RWPE1 (cell line): Measurements from ENCODE around the gene CCR9.

Experiments
- CTCF ChIA-PET: fragments of 350-600 bp; sonication (Branson Sonifier 250); formaldehyde crosslinking; extraction: SDS; loops from one replicate; lab custom pipeline; 2021; lab: Yijun Ruan, JAX
- POLR2A ChIA-PET: fragments of 400-600 bp; formaldehyde crosslinking; extraction: SDS; loops from one replicate; lab custom pipeline; 2020; ENCODE audit warnings: antibody characterized with exemption; ENCODE audit not compliant: low non-redundant PET; lab: Yijun Ruan, JAX
- DNase-seq: peaks from one replicate; pipeline ENCODE4 v3.0.0; 2012; ENCODE audit warnings: low spot score
- H3K27ac ChIP-seq: fragments of 450-650 bp; 2 replicates; pipeline ENCODE4 v1.5.1; 2017
- TF ChIP-seq, protein P1 (sequence below): fragments of 450-650 bp; conservative IDR thresholded peaks from 2 replicates; pipeline ENCODE4 v1.5.1; 2017; ENCODE audit warnings: low read depth, mild to moderate bottlenecking

The CCR9 gene

DNA sequence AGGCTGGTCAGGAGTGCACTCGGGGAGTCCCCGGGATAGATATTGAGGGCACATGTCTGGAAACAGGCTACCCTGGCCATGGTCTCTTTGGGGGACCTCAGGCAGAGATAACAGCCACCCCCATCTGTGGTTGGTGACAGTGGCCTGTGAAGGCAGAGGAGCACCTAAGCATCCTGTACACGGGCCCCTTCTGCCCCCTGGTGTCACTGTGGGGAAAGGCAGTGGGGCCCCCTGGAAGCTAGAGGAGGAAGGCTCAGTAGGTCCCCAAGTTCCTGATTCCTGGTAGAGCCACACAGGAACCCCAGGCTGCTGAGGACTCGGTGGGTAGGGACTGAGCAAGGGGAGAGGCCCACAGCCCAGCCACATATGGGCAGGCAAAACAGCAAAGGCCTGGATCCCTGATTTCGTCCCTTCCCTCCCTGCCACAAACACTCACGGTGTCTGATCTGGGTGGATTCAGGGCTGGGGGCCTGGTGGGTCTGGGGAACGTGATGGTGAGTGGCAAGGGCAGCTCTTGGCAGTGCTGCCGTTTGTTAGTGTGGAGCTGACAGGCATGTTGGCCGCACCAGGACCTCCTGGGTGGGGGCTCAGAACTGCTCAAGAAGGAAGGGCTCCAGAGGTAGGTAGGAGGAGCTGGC is 42.8 kb downstream of the CCR9 start:
- POLR2A ChIA-PET = no interaction called here
- CTCF ChIA-PET = interaction anchor here (0.5 to 1.0 kb wide), 9 partner anchors 22 to 449 kb away, joined by 3 to 4 read pairs (median 3); no protein-coding TSS in a partner anchor
- peak; percentile 60 for DNase-seq
- H3K27ac ChIP-seq = no peak overlapping the region
- TF ChIP-seq, protein P1, sequence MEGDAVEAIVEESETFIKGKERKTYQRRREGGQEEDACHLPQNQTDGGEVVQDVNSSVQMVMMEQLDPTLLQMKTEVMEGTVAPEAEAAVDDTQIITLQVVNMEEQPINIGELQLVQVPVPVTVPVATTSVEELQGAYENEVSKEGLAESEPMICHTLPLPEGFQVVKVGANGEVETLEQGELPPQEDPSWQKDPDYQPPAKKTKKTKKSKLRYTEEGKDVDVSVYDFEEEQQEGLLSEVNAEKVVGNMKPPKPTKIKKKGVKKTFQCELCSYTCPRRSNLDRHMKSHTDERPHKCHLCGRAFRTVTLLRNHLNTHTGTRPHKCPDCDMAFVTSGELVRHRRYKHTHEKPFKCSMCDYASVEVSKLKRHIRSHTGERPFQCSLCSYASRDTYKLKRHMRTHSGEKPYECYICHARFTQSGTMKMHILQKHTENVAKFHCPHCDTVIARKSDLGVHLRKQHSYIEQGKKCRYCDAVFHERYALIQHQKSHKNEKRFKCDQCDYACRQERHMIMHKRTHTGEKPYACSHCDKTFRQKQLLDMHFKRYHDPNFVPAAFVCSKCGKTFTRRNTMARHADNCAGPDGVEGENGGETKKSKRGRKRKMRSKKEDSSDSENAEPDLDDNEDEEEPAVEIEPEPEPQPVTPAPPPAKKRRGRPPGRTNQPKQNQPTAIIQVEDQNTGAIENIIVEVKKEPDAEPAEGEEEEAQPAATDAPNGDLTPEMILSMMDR = peak; percentile 78

DNA sequence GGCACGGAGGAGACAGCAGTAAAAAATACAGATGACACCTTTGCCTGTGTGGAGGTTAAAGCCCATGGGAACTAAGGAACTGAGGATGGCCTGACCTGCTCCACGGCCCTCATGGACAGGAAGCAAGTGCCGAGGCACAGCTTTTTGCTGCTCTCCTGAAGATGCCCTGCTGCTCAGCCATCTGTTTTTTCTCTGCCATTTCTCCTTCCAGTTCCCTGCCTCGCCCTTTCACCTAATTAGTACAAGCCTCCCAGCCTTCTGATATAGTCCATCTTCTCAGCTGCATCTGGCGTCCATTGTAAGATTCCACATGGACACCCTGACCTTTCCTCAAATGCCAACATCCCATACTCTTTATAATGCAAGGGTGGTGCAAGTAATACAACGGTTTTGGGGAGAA is 45.2 kb downstream of the CCR9 start:
- DNase-seq = no peak
- TF ChIP-seq, protein P1 = no peak
- CTCF ChIA-PET = interaction anchor here (0.6 to 1.2 kb wide), 2 partner anchors 10 to 146 kb away, joined by 4 read pairs; no protein-coding TSS in a partner anchor
- H3K27ac ChIP-seq = no peak overlapping the region
- POLR2A ChIA-PET = no interaction called here

DNA sequence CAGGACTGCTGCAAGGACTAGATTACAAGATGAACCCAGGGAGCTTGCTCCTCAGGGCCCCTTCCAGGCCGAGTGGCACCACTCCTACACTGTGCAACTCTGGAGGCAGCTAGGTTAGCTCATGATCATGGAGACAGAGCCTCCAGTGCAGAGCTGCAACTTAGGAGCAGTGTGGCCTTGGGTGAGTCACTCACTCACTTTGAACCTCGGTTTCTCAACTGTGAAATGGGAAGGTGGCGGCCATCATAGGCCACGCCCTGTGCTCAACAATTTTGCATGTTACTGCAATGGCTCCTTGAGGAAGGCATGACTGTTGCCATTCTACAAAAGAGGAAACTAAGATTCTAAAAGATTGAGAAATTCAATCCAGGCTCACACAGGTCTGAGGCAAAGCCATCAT is 45.8 kb downstream of the CCR9 start:
- POLR2A ChIA-PET = no interaction called here
- TF ChIP-seq, protein P1 = no peak
- H3K27ac ChIP-seq = no peak overlapping the region

DNA sequence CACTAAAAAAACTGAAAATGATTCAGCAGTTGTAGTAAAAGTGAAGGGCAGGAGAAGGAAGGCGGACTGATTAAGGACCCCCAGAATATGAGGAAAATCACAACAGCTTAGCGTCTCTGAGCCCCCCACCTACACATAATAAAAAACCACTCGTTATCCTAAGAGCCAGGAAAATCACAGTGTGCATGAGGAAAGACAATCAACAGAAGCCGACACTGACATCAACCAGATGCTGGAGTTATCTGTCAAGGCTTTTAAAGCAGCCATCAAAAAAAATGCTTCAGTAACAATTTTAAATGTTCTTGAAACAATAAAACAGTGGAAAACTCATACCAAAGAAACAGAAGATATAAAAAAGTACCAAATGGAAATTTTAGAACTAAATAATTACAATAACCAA is 47.2 kb downstream of the CCR9 start:
- TF ChIP-seq, protein P1 = no peak
- DNase-seq = no peak
- ChIA-PET CTCF (no interaction called here), POLR2A (no interaction called here)
- H3K27ac ChIP-seq = no peak overlapping the region

More for the DNA sequence above, 45.8 kb downstream of the CCR9 start:
- DNase-seq = no peak
- CTCF ChIA-PET = interaction anchor here (0.6 to 1.2 kb wide), 3 partner anchors 9 to 454 kb away, joined by 4 read pairs; no protein-coding TSS in a partner anchor

DNA sequence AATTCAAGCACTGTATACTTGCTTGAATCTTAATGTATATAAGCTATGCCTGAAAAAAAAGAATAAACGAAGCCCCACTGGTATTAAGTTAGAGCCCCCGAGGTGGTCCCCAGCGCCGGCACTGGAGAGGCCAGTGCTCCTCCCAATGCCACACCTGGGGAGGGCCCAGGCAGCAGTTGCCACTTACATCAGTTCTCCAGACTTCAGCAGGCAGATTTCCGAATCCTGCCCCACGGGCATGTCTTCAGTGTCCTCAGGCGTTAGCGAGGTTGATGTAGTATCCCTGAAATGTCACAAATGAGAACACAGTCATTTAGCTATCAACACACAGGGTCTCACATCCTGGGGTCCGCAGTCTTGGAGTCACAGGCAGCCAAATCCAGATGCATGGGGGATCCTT is 49.9 kb downstream of the CCR9 start:
- ChIA-PET POLR2A (no interaction called here), CTCF (interaction anchor here (1.8 kb wide), 1 partner anchor 143 kb away, joined by 4 read pairs; no protein-coding TSS in a partner anchor)
- no peak overlapping the region for H3K27ac ChIP-seq
- TF ChIP-seq, protein P1 = no peak
- no peak for DNase-seq

DNA sequence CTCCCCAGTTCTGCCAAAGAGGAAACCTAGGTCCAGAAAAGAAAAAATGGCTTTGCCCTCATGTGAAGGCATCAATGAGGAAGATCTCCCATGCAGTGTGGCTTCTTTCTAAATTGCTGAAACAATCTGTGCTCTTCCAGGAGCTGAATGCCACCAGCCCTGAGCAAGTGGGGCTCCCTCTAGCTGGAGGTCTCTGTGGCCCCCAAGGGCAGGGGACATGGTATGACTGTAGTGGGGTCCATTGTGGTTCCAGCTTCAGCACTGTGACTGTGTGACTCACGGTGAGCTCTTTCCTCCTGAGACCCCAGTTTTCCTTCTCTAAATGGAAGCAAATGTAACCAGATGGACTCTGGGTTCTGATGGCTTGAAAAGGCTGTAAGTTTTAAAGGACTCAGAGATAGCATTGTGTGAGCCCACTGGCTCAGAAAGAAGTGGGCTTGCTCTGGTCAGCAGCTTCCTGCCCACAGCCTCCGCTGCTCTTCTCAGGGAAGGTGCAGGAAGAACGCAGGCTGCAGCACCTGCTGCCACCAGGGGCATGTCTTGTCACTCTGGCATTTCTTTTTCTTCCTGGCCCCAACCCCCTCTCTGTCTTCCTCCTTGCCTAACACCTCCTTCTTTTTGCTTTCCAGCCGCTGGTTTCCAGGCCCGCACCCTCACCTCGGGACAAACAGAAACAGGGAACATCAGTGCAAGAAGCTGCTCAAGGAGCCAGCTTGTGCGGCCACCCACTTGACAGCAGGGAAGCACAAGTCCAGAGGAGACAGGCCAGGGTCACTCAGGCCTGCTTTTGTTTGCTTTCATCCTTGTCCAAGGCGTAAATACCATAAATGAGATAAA is 51.1 kb downstream of the CCR9 start:
- CTCF ChIA-PET = interaction anchor here (3.4 kb wide), 1 partner anchor 142 kb away, joined by 34 read pairs; no protein-coding TSS in a partner anchor
- POLR2A ChIA-PET = no interaction called here

More for the DNA sequence above, 51.1 kb downstream of the CCR9 start:
- TF ChIP-seq, protein P1 = no peak
- H3K27ac ChIP-seq = no peak overlapping the region
- DNase-seq = no peak
